GM12878 (cell line): ENCODE data around the gene NR1D1. TPM values are rescaled to one million over a fixed set of nuclear protein-coding genes. Genes with fewer than 3 reads are reported as not detected.
A peak's percentile ranks its signal among the peaks of the same experiment; 100 is the strongest.

Experiments used
- ATF3 ChIP-seq: IDR thresholded peaks from 2 replicates; pipeline ENCODE4 v1.6.1; 2011; ENCODE audit warnings: low read depth, mild to moderate bottlenecking, low read length, moderate library complexity, borderline replicate concordance; ENCODE audit errors: extremely low read depth
- CBX5 ChIP-seq: sonication (generic); IDR thresholded peaks from 2 replicates; pipeline ENCODE4 v1.6.1; 2016; ENCODE audit warnings: low read depth, moderate library complexity, mild to moderate bottlenecking, inconsistent platforms
- ESRRA ChIP-seq: IDR thresholded peaks from 2 replicates; pipeline ENCODE4 v1.6.1; 2012; ENCODE audit warnings: mild to moderate bottlenecking, low read length, improper control_type of control experiment
- HSF1 ChIP-seq: fragments of 150-350 bp; IDR thresholded peaks from 2 replicates; pipeline ENCODE4 v1.6.1; 2014; ENCODE audit warnings: mild to moderate bottlenecking, low read depth, low read length
- IRF5 ChIP-seq: fragments of 450-650 bp; IDR thresholded peaks from 2 replicates; pipeline ENCODE4 v1.6.1; 2017; ENCODE audit warnings: borderline replicate concordance
- NR2C1 ChIP-seq: fragments of 450-650 bp; IDR thresholded peaks from 2 replicates; pipeline ENCODE4 v1.6.1; 2017; ENCODE audit warnings: antibody characterized with exemption, mild to moderate bottlenecking, moderate library complexity
- SKIL ChIP-seq: fragments of 450-650 bp; IDR thresholded peaks from 2 replicates; pipeline ENCODE4 v1.6.1; 2017; ENCODE audit warnings: mild to moderate bottlenecking, low read depth, inconsistent platforms; ENCODE audit not compliant: poor library complexity, severe bottlenecking
- SMC3 ChIP-seq: IDR thresholded peaks from 2 replicates; pipeline ENCODE4 v1.6.1; 2011; ENCODE audit warnings: low read length, improper control_type of control experiment, borderline replicate concordance
- ZNF207 ChIP-seq: fragments of 450-650 bp; IDR thresholded peaks from 2 replicates; pipeline ENCODE4 v1.6.1; 2014; ENCODE audit warnings: antibody characterized with exemption, mild to moderate bottlenecking, borderline replicate concordance
- polyA plus RNA-seq, 11 experiments: library from polyadenylated mRNA; depleted of rRNA in 4 of 11; unstranded in 6 of 11; stranded (reverse) in 5 of 11; fragments of >200 nt; fragmentation: Nextera tagmentation in 4 of 11; fragmentation: Illumina TruSeq in 1 of 11; extraction: Ambion mirVana in 4 of 11; extraction: Trizol in 1 of 11; gene quantifications; 1 replicate in 1 of 11; 2 replicates in 10 of 11; pipeline versions ENCODE4 v1.2.1 to v1.2.3, GENCODE V29; 2011 to 2016; ENCODE audit warnings: inconsistent platforms in 2 of 11, missing spikeins in 2 of 11, low read depth in 1 of 11
- total RNA-seq, 4 experiments: library from RNA; depleted of rRNA in 3 of 4; stranded (reverse); fragments of >200 nt in 3 of 4; fragmentation: Illumina TruSeq in 1 of 4; extraction: Trizol in 1 of 4; gene quantifications; 2 replicates each; pipeline versions ENCODE4 v1.2.1 to v1.2.3, GENCODE V29; 2013 to 2021

Gene NR1D1
- total and polyA plus RNA-seq, 10 of the 15 experiments (the other 5 are each of a cell fraction or from before 2014, with no cell fraction given): 0.10 to 3.4 (median 0.94) TPM

- TF ChIP-seq ZNF207 (no peak), NR2C1 (peak; percentile 53), ESRRA (no peak), HSF1 (no peak), SMC3 (peak; percentile 77), CBX5 (no peak), ATF3 (no peak), SKIL (peak; percentile 56), IRF5 (no peak)
Observed at GRCh38 chr17:40111221-40112128, 11.1 kb upstream of the NR1D1 start (continued).
